ENCODE measurements around the gene RWDD1. TPM values are rescaled to one million over a fixed set of nuclear protein-coding genes. Genes with fewer than 3 reads are reported as not detected.

Gene RWDD1
- total and polyA plus RNA-seq, 2 of the 13 experiments (the other 11 are each of a cell fraction or from before 2014, with no cell fraction given): 27.4 to 67.1 TPM

GRCh38 chr6:116633685-116634084 is 62.4 kb downstream of the RWDD1 start (continued):
- TF ChIP-seq CBX5 (CRISPR knock-in tag; IDR thresholded peaks at IDR 0.05; ENCODE audit: borderline replicate concordance) (peak; percentile 22; the same call in 1 of the 2 replicates), SYNCRIP (IDR thresholded peaks at IDR 0.05; ENCODE audit: insufficient read depth, low read depth, low read length) (no peak), FIP1L1 (IDR thresholded peaks at IDR 0.05; ENCODE audit: borderline replicate concordance, insufficient read depth, low read depth, low read length) (no peak), PRMT3 (CRISPR knock-in tag; IDR thresholded peaks at IDR 0.05; ENCODE audit: borderline replicate concordance, low read depth) (no peak), FOXM1 (CRISPR knock-in tag; IDR thresholded peaks at IDR 0.05) (no peak), ARNTL (CRISPR knock-in tag; IDR thresholded peaks at IDR 0.05) (no peak), ZNF354B (CRISPR knock-in tag; IDR thresholded peaks at IDR 0.05) (no peak), ATF5 (CRISPR knock-in tag; IDR thresholded peaks at IDR 0.05; ENCODE audit: low read depth) (no peak), ZNF335 (CRISPR knock-in tag; IDR thresholded peaks at IDR 0.05) (peak; percentile 77), MIXL1 (CRISPR knock-in tag; IDR thresholded peaks at IDR 0.05) (0 out of 2 replicates have a peak, but pooled peaks have one; percentile 56), TCF7L2 (IDR thresholded peaks at IDR 0.05; ENCODE audit: low read depth, low read length) (no peak), NPAS2 (CRISPR knock-in tag; IDR thresholded peaks at IDR 0.05; ENCODE audit: borderline replicate concordance) (no peak), SOX6 (IDR thresholded peaks at IDR 0.05) (no peak), SOX6 (CRISPR knock-in tag; IDR thresholded peaks at IDR 0.05) (peak; percentile 31; the same call in 1 of the 2 replicates), CEBPG (CRISPR knock-in tag; IDR thresholded peaks at IDR 0.05) (peak; percentile 31; the same call in 1 of the 2 replicates), SMAD3 (CRISPR knock-in tag; IDR thresholded peaks at IDR 0.05) (no peak), BCL6 (CRISPR knock-in tag; IDR thresholded peaks at IDR 0.05) (peak; percentile 27; the same call in 1 of the 2 replicates), GTF3A (CRISPR knock-in tag; conservative IDR thresholded peaks at IDR 0.05) (no peak), STAG1 (CRISPR knock-in tag; IDR thresholded peaks at IDR 0.05) (peak; percentile 51), NFE2L2 (IDR thresholded peaks at IDR 0.05; ENCODE audit: low read length) (peak; percentile 68), ZNF883 (CRISPR knock-in tag; IDR thresholded peaks at IDR 0.05; ENCODE audit: not compliant biosample characterization) (no peak), WIZ (CRISPR knock-in tag; IDR thresholded peaks at IDR 0.05) (no peak), ZNF101 (CRISPR knock-in tag; IDR thresholded peaks at IDR 0.05; ENCODE audit: borderline replicate concordance, low read depth) (no peak), NFYC (CRISPR knock-in tag; IDR thresholded peaks at IDR 0.05) (0 out of 2 replicates have a peak, but pooled peaks have one; percentile 11), HOXA9 (CRISPR knock-in tag; IDR thresholded peaks at IDR 0.05; ENCODE audit: borderline replicate concordance) (no peak), HDAC2 (CRISPR knock-in tag; IDR thresholded peaks at IDR 0.05) (0 out of 2 replicates have a peak, but pooled peaks have one; percentile 13), FLYWCH1 (CRISPR knock-in tag; IDR thresholded peaks at IDR 0.05) (no peak), ZNF292 (CRISPR knock-in tag; IDR thresholded peaks at IDR 0.05; ENCODE audit: borderline replicate concordance, low read depth) (peak; percentile 20; the same call in 1 of the 2 replicates)
- TF ChIP-seq, protein P1, sequence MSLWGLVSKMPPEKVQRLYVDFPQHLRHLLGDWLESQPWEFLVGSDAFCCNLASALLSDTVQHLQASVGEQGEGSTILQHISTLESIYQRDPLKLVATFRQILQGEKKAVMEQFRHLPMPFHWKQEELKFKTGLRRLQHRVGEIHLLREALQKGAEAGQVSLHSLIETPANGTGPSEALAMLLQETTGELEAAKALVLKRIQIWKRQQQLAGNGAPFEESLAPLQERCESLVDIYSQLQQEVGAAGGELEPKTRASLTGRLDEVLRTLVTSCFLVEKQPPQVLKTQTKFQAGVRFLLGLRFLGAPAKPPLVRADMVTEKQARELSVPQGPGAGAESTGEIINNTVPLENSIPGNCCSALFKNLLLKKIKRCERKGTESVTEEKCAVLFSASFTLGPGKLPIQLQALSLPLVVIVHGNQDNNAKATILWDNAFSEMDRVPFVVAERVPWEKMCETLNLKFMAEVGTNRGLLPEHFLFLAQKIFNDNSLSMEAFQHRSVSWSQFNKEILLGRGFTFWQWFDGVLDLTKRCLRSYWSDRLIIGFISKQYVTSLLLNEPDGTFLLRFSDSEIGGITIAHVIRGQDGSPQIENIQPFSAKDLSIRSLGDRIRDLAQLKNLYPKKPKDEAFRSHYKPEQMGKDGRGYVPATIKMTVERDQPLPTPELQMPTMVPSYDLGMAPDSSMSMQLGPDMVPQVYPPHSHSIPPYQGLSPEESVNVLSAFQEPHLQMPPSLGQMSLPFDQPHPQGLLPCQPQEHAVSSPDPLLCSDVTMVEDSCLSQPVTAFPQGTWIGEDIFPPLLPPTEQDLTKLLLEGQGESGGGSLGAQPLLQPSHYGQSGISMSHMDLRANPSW (CRISPR knock-in tag; IDR thresholded peaks at IDR 0.05; ENCODE audit: borderline replicate concordance): no peak

Data from HepG2 (cell line).